EL (cell line): ENCODE data around the gene DERL2.
A peak's percentile ranks its signal among the peaks of the same experiment; 100 is the strongest.
"Not testable (repeated sequence)": the region's sequence is repeated elsewhere in the genome, so short reads cannot be mapped to it uniquely, and the experiment has no call there.

Experiments used
- DNase-seq: peaks from one replicate; pipeline ENCODE4 v3.0.0-alpha.2; 2016

DERL2 gene

GRCh38 chr17:5435781-5436315 lies 50.1 kb downstream of the DERL2 start:
- DNase-seq: peak; percentile 24

- DNase-seq: no peak
Observed at GRCh38 chr17:5434984-5435383, 51.0 kb downstream of the DERL2 start.

GRCh38 chr17:5431949-5432556 lies 53.9 kb downstream of the DERL2 start:
- DNase-seq: no peak

- DNase-seq: not testable (repeated sequence)
Observed at GRCh38 chr17:5431234-5431633, 54.7 kb downstream of the DERL2 start.

- DNase-seq: no peak
Observed at GRCh38 chr17:5430413-5430999, 55.5 kb downstream of the DERL2 start.

- no peak for DNase-seq
Observed at GRCh38 chr17:5429191-5429887, 56.6 kb downstream of the DERL2 start.

- no peak for DNase-seq
Observed at GRCh38 chr17:5425826-5426225, 60.2 kb downstream of the DERL2 start.

GRCh38 chr17:5424909-5425308 lies 61.1 kb downstream of the DERL2 start:
- DNase-seq: no peak

GRCh38 chr17:5422505-5422904 lies 63.5 kb downstream of the DERL2 start:
- peak; percentile 88 for DNase-seq
